SH-SY5Y (cell line): ENCODE data around the gene PALM.

Experiments used
- GATA2 ChIP-seq: IDR thresholded peaks from 2 replicates; pipeline ENCODE4 v1.6.1; 2011; ENCODE audit warnings: mild to moderate bottlenecking, low read depth, low read length
- GATA3 ChIP-seq: IDR thresholded peaks from 2 replicates; pipeline ENCODE4 v1.6.1; 2011; ENCODE audit warnings: low read depth, mild to moderate bottlenecking, low read length, moderate library complexity

Gene PALM

DNA sequence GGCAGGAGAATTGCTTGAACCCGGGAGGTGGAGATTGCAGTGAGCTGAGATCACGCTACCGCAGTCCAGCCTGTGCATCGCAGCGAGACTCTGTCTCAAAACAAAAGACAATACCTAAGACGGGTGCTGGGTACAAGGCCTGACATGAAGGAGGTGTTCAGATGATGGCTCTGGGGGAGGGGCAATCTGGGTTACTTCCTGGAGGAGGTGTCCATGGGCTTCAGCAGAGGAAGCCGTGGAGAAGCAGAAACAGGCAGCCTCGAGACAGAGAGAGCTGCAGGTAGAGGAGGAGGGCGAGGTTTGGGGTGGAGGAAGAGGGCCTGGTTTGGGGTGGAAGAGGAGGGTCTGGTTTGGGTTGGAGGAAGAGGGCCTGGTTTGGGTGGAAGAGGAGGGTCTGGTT lies 45.8 kb downstream of the PALM start:
- TF ChIP-seq GATA3 (no peak), GATA2 (no peak)

DNA sequence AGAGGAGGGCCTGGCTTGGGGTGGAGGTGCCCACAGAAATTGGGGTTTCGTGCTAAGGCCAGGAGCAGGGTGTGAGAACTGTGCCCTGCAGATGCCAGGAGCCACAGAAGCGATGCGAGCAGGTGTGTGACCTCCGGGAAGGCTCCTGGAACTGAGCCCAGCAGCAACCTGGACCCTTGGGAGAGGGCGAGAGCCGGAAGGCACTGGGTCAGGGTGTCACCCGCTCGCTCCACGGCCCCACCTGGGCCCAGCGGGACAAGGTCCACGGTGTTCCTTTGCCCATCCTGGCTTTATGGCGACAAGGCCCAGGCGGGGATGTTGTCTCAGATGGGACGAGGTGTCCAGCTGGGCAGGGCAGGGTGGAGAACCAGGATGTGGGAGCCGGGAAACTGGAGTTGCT lies 46.3 kb downstream of the PALM start:
- TF ChIP-seq GATA2 (no peak), GATA3 (no peak)

DNA sequence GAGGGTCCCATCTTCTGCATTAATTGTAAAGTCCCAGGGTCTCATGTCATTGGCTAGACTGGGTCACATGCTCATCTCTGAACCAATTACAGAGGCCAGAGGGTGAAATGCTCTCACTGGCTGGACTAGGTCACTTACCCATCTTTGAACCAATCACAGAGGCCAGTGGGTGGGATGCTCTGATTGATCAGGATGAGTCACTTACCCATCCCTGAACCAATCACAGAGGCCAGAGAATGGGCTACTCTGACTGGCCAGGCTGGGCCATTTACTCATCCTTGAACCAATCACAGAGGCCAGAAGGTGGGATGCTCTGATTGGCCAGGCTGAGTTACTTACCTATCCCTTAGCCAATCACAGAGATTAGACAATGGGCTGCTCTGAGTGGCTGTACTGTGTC lies 47.5 kb downstream of the PALM start:
- no peak for TF ChIP-seq GATA3
- TF ChIP-seq GATA2 = no peak

DNA sequence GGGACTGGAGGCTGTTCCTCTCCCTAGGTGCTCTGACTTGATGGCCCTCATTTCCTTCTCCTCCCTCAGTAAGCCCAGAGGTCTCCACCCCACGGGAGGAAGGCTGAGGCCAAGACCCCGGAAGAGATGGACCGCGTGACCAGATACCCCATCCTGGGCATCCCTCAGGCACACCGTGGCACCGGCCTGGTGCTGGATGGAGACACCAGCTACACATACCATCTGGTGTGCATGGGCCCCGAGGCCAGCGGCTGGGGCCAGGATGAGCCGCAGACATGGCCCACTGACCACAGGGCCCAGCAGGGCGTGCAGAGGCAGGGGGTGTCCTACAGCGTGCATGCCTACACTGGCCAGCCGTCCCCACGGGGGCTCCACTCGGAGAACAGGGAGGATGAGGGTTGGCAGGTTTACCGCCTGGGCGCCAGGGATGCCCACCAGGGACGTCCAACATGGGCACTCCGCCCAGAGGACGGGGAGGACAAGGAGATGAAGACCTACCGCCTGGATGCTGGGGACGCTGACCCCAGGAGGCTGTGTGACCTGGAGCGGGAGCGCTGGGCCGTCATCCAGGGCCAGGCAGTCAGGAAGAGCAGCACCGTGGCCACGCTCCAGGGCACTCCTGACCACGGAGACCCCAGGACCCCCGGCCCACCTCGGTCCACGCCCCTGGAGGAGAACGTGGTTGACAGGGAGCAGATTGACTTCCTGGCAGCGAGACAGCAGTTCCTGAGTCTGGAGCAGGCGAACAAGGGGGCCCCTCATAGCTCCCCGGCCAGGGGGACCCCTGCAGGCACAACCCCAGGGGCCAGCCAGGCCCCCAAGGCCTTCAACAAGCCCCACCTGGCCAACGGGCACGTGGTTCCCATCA lies 48.3 kb downstream of the PALM start:
- TF ChIP-seq GATA3 = no peak
- TF ChIP-seq GATA2 = no peak

DNA sequence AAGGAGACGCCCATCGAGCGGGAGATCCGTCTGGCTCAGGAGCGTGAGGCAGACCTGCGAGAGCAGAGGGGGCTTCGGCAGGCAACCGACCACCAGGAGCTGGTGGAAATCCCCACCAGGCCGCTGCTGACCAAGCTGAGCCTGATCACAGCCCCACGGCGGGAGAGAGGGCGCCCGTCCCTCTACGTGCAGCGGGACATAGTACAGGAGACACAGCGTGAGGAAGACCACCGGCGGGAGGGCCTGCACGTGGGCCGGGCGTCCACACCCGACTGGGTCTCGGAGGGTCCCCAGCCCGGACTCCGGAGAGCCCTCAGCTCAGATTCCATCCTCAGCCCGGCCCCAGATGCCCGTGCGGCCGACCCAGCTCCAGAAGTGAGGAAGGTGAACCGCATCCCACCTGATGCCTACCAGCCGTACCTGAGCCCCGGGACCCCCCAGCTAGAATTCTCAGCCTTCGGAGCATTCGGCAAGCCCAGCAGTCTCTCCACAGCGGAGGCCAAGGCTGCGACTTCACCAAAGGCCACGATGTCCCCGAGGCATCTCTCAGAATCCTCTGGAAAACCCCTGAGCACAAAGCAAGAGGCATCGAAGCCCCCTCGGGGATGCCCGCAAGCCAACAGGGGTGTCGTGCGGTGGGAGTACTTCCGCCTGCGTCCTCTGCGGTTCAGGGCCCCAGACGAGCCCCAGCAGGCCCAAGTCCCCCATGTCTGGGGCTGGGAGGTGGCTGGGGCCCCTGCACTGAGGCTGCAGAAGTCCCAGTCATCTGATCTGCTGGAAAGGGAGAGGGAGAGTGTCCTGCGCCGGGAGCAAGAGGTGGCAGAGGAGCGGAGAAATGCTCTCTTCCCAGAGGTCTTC lies 49.3 kb downstream of the PALM start:
- TF ChIP-seq GATA3 (no peak), GATA2 (no peak)

DNA sequence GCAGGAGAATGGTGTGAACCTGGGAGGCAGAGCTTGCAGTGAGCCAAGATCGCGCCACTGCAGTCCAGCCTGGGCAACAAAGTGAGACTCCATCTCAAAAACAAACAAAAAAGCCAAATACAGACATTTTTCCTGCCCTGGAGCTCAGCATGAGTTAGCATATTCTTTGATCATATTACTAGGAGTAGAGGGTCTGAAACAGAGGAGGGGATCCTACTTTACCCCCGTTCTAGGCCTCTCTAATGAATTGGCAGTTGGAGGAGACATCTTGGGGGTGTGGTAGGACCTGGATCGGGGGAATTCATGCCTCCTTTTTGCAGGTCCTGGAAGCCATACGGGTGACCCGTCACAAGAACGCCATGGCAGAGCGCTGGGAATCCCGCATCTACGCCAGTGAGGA lies 54.4 kb downstream of the PALM start:
- TF ChIP-seq GATA3 = no peak
- TF ChIP-seq GATA2 = no peak

DNA sequence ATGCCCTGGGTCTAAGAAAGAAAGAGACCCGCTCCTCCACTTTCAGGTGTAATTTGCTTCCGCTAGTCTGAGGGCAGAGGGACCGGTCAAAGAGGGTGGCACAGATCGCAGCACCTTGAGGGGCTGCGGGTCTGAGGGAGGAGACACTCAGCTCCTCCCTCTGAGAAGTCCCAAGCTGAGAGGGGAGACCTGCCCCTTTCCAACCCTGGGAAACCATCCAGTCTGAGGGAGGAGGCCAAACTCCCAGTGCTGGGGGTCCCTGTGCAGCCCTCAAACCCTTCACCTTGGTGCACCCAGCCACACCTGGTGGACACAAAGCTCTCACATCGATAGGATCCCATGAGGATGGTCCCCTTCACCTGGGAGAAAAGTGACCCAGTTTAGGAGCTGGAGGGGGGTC lies 55.1 kb downstream of the PALM start:
- TF ChIP-seq GATA2 = no peak
- no peak for TF ChIP-seq GATA3

DNA sequence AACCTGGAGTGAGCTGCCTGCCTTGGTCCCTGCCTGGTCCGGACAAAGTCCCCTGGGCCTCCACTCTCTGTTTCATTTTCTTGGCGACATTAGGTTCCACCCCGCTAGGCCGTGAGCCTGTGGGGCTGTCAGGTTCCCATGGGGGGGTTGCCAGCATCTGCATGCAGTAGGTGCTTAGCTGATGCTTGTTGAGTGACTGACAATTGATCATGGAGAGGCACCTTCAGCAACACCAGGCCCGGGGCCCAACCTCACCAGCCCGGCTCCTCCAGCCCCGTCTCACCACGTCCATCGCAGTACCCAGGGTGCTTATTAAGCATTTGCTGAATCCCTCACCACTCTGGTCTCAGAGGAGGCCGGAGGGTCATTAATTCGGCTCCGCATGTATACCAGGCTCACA lies 55.6 kb downstream of the PALM start:
- TF ChIP-seq GATA3 (no peak), GATA2 (no peak)

DNA sequence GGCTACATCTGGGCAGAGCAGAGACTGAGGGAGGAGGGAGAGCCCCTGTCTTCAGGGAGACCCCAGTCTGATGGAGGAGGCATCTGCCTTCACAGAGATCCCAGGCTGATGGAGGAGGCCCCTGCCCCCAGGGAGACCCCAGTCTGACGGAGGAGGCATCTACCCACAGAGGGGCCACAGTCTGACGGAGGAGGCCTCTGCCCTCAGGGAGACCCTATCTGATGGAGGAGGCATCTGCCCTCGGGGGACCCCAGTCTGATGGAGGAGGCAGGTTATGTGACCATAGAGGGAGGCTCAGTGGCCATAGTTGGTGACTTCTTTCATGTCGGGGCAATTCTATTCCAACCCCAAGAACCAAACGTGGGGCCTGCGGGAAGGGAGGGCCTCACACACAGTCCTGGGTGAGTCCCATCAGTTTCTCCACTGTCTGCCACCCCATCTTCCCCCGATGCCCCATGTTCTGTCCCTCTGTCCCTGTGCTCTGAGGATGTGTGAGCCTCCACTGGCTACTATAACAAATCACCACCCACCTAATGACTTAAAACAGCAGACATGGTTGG lies 56.5 kb downstream of the PALM start:
- TF ChIP-seq GATA2 (no peak), GATA3 (no peak)

DNA sequence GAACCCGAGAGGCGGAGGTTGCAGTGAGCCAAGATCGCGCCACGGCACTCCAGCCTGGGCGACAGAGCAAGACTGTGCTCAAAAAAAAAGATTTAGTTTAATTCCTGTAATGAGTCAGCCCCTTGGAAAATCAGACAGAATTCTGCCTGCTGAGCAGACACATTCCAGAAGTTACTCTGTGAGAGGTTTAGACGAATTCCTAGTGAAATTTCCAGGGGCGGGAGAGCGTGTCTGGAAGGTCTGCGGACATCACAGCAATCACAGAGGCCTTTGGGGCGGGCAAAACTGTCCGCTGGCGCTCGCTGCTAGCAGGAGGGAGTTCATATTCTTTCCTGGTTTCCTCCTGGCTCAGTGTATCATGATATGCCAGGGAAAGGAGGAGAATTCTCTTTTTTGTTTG lies 59.7 kb downstream of the PALM start:
- TF ChIP-seq GATA2 (no peak), GATA3 (no peak)

DNA sequence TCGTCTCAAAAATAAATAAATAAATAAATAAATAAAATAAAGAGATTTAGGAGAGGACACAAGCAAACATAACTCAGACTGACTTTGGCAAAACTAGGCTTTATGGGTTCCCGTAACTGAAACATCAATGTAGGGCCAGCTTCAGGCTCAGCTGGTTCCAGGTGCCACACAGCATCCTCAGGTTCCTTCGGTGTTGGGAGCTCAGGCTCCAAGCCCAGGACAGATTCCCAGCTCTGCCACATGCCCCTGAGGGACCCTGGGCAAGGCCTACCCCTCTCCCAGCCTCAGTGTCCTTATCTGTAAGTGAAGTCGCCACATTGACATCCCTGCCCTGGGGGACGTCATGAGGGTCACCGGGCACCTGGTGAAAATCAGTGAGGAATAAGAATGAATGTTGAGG lies 60.9 kb downstream of the PALM start:
- TF ChIP-seq GATA3 (no peak), GATA2 (no peak)

DNA sequence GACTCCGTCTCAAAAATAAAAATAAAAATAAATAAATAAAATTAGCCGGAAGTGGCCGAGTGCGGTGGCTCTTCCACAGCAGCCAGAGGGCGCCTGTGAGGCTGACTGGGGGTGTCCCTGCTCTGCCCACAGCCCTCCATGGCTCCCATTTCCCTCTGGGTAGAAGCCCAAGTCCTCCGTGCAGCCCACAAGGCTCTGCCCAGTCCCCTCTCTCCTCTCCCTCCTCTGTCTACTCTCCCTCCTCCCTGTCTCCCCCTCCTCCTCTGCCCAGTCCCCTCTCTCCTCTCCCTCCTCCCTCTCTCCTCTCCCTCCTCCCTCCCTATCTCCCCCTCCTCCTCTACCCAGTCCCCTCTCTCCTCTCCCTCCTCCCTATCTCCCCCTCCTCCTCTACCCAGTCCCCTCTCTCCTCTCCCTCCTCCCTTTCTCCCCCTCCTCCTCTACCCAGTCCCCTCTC lies 62.6 kb downstream of the PALM start:
- TF ChIP-seq GATA2 (no peak), GATA3 (no peak)

DNA sequence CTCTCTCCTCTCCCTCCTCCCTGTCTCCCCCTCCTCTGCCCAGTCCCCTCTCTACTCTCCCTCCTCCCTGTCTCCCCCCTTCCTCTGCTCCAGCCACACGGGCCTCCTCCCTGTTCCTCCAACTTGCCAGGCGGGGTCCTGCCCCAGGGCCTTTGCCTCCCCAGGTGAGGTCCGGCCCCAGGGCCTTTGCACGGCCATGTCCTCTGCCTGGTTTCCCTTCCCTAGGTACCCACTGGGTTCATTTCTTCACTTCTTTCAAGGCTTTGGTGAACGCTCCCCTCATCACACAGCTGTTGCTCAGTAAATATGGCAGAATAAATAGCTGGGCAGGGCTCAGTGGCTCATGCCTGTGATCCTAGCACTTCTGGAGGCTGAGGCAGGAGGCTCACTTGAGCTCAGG lies 63.3 kb downstream of the PALM start:
- TF ChIP-seq GATA3 (no peak), GATA2 (no peak)

DNA sequence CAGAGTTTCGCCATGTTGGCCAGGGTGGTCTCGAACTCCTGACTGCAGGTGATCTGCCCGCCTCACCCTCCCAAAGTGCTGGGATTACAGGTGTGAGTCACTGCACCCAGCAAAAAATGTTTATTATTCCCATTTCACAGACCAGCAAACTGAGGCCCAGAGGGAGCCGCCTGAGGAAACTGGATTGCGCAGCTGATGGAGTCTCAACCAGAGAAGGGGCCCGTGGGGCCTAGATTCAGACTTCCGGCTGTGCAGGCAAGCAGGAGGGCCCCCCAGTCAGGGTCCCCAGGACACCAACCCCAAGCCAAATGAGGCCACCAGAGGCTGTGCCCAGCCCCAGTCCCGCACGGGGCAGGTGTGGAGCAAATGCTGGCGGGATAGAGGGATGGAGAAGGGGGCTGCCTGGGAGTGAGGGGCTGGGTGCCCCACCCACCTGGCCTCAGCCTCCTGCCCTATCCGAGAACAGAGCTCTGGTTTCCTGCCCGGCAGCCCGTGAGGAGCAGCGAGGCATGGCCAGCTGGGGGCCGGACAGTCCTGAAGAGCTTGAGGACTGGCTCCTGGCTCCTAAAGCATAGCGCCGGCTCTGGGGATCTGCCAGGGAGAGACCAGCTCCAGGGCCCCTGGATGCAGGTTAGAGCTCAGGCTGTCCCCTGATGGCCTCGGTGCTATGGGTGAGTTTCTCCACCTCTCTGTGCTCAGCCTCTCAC lies 64.1 kb downstream of the PALM start:
- TF ChIP-seq GATA3 (no peak), GATA2 (no peak)

DNA sequence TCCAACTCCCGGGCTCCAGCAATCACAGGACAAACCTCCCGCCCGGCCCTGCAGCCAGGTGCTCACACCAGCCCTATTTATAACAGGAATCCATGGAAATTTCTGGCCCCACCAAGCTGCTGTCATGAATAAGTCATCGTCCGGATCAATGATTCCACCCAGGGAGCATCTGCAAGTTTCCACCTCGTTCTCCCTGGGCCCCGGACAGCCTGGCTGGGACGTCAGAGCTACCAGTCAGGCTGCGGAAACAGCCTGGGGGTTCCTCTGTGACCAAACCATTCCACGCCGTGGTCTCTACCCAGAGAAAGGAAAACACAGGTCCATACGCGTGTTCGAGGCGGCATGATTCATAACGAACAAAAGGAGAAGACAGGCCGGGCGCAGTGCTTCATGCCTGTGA lies 67.8 kb downstream of the PALM start:
- TF ChIP-seq GATA3 = no peak
- TF ChIP-seq GATA2 = no peak
